Measurements from ENCODE around the gene TRPC4AP. TPM values are rescaled to one million over a fixed set of nuclear protein-coding genes. Genes with fewer than 3 reads are reported as not detected.

The TRPC4AP gene
- total RNA-seq, 1 experiment from 2014 or later: 25.7 TPM

DNA sequence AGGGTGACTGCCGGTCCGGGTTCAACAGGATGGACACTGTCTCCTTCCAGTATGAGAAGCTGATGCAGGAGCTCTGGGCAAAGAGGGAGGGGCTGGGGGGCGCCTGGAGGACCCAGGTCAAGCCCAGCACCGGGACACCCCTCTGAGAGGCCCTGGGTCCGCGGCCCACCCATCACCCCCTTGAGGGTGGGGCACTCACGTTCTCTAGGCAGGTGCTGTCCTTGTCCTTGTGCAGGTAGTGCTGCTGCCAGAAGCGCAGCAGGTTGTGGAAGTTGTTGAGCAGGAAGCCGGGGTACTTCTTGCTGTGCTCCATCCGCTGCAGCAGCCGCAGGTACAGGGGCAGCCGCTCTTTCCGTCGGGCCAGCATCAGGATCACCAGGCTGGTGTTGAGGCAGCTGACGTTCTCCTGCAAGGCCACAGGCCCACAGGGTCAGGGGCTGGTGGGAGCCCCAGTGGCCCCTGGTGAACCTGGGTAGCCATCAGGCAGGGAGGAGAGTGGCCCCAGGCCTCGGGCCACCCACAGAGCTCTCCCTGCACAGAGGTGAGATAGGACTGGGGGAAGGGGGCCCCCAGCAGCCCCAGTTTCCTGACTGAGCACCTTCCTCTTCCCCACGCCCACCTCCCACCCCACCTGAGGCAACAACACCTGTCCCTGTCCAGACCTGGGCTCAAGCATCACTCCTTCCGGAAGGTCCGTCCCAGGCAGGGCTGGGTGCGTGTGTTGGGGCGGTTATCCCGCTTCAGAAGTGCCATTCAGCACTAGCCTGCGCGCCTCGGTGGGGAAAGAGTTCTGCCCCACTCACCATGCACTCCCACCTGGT is 89.2 kb downstream of the TRPC4AP start:
- no peak for DNase-seq (ENCODE audit: low read depth)

DNA sequence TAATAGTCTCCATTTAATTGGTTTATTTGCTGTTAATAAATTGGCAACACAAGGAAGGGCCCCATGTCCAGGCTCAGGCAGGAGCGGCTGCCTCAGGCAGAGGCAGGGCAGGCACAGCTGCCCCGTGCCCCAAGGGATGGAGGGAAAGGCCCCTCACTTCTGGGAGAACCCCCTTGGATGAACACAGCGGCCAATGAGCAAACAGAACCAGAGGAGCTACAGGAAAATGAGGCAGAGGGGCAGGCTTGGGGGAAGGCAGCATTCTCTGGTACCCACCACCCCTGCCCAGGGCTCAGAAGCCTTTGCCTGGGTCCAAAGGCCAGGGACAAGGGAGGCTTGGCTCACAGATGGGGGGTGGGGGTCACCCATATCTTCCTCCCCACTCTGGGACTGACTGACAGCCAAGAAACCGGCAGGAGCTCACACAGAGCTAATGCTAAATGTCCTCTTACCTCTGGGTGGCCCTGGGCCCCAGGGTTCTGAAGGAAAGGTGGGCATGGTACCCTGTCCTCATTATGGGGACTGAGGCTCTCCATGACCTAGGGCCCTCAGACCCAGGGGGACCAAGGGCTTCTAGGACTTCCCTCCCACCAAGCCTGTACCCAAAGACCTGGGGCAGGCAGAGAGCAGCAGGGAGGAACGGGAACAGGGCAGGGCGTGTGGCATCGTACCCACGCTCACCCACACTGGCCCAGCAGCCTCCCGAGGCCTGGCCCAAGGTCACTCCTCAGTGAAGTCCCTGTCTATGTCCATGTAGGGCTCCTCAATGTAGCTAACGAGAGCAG is 90.0 kb downstream of the TRPC4AP start:
- no peak for DNase-seq (ENCODE audit: low read depth)

DNA sequence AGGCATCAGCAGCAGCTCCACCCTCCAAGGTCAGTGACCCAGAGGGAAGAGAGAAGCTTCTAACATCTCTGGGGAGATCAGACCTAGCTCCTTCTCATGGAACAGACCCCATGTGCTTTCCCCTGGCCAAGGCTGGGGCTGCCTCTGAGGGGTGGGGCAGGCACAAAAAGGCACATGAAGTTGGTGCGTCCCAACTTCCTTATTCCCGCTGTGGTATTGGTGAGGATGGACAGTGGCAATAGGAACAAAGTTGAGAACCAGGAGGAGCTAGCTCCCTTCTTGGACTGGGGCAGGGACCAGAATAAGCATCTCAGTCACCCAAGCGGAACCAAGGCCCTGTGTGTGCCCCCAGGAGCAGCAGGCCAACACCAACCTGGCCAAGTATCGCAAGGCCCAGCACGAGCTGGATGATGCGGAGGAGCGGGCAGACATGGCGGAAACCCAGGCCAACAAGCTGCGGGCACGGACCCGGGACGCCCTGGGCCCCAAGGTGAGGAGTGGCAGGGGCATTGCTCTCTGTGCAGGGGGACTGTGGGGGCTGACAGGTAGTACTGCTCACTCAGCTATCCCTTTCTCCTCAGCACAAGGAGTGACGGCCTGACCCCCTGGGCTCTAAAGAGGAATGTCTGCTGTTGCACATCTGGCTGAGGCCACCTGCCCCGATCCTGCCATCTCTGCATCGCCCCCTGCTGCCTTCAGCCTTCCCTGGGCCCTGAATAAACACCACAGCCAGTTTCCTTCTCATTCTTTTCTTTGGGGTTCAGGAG is 90.8 kb downstream of the TRPC4AP start:
- no peak for DNase-seq (ENCODE audit: low read depth)

DNA sequence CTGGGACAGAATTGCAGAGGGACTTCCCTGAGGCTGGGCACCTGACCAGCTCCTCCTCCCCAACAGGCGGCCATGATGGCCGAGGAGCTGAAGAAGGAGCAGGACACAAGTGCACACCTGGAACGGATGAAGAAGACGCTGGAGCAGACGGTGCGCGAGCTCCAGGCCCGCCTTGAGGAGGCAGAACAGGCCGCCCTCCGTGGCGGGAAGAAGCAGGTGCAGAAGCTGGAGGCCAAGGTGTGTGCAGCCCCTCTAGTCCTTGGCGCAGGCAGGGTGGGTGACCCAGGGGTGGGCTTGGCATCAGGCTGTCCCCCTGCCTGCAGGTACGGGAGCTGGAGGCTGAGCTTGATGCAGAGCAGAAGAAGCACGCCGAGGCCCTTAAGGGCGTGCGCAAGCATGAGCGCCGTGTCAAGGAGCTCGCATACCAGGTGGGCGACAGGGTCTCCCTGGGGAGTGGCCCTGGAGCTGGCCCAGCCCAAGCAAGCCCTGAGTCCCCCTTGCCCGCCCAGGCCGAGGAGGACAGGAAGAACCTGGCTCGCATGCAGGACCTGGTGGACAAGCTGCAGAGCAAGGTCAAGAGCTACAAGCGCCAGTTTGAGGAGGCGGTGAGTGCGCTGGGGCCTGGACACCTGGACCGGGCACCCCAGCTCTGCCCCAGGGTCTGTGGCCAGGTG is 91.5 kb downstream of the TRPC4AP start:
- DNase-seq (ENCODE audit: low read depth): no peak

DNA sequence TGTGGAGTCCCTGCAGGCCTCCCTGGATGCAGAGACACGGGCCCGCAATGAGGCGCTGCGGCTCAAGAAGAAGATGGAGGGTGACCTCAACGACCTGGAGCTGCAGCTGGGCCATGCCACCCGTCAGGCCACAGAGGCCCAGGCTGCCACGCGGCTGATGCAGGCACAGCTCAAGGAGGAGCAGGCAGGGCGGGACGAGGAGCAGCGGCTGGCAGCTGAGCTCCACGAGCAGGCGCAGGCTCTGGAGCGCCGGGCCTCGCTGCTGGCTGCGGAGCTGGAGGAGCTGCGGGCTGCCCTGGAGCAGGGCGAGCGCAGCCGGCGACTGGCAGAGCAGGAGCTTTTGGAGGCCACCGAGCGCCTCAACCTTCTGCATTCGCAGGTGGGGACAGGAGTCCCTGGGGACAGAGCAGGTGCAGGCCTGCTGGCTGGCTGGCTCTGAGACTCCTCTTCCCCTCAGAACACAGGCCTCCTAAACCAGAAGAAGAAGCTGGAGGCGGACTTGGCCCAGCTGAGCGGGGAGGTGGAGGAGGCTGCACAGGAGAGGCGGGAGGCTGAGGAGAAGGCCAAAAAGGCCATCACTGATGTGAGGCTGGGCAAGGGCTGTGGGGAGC is 92.2 kb downstream of the TRPC4AP start:
- DNase-seq (ENCODE audit: low read depth): no peak

DNA sequence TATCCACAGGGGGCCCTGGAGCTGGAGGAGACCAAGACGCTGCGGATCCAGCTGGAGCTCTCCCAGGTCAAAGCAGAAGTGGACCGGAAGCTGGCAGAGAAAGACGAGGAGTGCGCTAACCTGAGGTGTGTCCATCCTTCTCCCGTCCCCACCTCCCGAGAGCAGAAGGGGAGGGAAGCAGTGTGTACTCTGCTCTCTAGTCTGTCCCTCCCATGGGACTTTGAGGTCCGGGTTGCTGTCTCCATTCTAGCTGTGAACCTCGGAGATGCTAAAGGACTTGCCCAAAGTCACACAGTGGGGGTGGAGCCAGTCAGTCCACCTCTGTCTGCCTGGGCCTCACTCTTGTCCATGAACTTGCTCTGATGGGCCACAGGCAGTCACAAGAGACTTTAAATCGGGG is 92.8 kb downstream of the TRPC4AP start:
- DNase-seq (ENCODE audit: low read depth): no peak

DNA sequence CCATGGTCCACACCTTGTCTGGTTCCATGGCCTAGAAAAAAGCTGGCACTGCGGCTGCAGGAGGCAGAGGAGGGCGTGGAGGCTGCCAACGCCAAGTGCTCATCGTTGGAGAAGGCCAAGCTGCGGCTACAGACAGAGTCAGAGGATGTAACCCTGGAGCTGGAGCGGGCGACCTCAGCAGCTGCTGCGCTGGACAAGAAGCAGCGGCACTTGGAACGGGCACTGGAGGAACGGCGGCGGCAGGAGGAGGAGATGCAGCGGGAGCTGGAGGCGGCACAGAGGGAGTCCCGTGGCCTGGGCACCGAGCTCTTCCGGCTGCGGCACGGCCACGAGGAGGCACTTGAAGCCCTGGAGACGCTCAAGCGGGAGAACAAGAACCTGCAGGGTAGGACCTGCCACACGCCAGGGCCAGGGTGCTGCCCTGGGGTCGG is 93.6 kb downstream of the TRPC4AP start:
- no peak for DNase-seq (ENCODE audit: low read depth)

DNA sequence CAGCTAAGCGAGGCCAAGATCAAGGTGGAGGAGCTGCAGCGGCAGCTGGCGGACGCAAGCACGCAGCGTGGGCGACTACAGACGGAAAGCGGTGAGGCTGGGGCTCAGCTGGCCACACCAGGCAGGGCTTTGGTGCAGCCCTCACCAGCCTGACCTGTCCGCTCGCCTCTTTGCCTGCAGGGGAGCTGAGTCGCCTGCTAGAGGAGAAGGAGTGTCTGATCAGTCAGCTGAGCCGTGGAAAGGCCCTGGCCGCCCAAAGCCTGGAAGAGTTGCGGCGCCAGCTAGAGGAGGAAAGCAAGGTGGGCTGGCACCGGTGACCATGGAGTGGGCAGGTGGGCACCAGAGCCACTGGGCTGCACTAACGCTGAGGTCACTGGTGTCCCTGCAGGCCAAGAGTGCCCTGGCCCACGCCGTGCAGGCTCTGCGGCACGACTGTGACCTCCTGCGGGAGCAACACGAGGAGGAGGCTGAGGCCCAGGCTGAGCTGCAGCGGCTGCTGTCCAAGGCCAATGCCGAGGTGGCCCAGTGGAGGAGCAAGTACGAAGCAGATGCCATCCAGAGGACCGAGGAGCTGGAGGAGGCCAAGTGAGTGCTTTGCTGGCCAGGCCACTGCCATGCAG is 94.2 kb downstream of the TRPC4AP start:
- DNase-seq (ENCODE audit: low read depth): no peak

DNA sequence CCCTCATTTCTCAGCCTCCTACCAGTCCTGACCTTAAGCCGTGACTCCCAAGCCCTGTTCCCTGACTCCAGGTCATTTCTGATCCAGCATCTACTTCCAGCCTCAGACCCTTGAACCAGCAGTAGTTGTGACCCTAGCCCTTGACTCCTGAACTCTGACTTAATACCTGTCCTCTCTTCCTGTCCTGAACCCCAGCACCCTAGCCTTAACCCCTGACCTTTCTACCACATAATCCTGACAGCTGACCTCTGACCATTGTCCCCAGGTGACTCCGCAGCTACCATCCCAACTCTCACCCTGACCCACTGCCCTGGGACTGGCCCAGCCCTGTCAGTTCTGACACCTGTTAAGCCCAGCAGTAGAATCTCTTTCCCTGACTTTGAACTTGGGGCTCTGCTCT is 94.8 kb downstream of the TRPC4AP start:
- no peak for DNase-seq (ENCODE audit: low read depth)

DNA sequence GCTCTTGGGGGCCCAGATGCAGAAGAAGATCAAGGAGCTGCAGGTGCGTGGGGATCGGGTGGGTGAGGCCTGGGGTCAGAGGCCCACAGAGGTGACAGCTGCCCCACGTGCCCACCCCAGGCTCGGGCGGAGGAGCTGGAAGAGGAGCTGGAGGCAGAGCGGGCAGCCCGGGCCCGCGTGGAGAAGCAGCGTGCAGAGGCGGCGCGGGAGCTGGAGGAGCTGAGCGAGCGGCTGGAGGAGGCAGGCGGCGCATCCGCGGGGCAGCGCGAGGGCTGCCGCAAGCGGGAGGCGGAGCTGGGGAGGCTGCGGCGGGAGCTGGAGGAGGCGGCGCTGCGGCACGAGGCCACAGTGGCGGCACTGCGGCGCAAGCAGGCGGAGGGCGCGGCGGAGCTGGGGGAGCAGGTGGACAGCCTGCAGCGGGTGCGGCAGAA is 95.5 kb downstream of the TRPC4AP start:
- no peak for DNase-seq (ENCODE audit: low read depth)

DNA sequence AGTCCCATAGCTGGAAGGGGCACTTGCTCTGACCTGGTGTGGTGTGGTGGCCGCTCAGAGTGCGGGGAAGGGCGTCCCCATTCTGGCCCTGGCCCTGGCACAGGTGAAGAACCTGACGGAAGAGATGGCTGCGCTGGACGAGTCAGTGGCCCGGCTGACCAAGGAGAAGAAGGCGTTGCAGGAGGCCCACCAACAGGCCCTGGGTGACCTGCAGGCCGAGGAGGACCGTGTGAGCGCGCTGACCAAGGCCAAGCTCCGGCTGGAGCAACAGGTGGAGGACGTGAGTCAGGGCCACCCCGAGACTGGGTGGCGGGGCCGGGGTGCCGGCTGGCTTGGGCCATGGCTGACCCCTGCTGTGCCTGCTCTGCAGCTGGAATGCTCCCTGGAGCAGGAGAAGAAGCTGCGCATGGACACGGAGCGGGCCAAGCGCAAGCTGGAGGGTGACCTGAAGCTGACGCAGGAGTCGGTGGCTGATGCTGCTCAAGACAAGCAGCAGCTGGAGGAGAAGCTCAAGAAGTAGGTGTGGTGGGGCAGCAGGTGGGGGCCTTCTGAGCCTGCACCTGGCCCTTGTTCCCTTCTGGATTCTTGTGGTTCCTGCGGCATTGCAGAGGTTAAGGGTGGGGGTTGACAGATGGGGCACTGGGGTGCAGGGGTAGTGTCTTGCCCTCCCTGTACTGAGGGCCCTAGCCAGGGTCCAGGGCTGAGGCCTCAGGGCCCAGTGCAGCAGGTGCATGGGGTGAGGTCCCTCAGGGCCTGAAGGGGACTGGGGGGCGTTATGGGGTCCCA is 96.2 kb downstream of the TRPC4AP start:
- no peak for DNase-seq (ENCODE audit: low read depth)

DNA sequence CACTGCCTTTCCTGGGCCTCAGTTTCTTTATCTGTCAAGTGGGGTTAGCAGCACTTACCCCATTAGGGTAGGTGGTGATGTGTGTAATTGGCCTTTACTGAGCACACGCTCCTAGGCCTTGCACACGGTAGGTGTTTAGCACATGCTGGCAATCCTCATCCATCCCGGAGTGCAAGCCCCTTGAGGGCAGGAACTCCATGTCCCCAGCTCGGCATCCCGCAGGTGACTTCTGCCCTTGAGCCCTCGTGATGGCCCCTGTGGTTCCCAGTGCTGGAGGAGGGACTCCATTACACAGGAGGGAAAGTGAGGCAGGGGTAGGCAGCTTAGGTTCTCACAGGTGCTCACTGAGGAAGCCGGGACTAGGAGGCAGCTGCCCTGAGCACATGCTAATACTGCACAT is 96.9 kb downstream of the TRPC4AP start:
- no peak for DNase-seq (ENCODE audit: low read depth)

DNA sequence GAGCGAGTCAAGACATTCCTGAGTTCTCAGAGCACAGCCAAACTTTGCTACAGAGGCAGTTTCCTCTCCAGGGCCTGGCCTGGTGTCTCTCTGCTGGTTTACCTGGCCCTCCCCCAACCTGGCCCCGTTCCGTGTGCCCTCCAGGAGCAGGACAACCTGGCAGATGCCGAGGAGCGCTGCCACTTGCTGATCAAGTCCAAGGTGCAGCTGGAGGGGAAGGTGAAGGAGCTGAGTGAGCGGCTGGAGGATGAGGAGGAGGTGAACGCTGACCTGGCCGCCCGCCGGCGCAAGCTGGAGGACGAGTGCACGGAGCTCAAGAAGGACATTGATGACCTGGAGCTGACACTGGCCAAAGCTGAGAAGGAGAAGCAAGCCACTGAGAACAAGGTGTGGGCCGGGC is 97.4 kb downstream of the TRPC4AP start:
- no peak for DNase-seq (ENCODE audit: low read depth)

DNA sequence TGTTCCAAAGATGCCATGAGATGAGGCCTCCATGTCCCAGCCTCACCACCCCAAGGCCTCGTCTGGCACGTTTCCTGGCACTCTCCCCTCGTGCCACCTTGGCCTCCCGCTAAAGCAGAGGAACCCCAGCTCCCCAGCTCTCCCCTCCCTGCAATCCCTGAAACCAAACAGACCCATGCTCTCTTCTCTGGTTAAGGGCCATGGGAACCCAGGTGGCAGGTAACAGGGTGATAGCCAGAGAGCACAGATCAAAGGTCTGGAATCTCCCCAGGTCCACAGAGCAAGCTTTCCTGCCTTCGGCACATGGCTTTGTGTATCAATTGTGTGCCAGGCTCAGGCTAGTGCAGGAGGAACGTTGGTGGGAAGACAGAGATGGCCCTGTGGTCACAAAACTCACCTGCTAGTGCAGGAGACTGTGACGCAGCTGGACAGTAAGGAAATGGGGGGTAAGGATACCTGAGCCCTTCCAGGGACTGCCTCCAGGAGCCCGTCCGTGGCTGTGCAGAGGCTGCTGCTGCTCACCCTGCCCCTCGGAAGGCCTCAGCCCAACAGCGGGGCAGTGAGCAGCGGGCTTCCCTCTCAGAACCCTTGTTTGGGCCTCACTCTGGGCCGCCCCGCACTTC is 98.0 kb downstream of the TRPC4AP start:
- DNase-seq (ENCODE audit: low read depth): no peak

DNA sequence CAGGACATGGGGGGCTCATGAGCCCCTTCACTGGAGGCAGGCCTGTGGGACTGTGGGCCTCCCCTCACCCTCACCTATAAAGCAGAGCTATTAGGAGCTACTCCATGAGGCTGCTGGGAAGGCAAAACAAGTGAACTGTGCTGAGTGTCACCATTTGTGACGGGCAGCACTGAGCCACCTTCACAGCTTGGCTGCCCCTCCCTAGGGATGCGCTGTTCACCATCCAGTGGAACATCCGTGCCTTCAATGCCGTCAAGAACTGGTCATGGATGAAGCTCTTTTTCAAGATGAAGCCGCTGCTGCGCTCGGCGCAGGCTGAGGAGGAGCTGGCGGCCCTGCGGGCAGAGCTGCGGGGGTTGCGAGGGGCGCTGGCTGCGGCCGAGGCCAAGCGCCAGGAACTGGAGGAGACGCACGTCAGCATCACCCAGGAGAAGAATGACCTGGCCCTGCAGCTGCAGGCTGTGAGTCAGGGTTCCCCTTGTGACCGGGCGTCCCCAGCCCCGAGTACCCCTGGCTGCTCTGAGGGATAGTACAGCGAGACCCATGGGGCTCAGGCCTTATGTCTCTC is 98.6 kb downstream of the TRPC4AP start:
- no peak for DNase-seq (ENCODE audit: low read depth)

DNA sequence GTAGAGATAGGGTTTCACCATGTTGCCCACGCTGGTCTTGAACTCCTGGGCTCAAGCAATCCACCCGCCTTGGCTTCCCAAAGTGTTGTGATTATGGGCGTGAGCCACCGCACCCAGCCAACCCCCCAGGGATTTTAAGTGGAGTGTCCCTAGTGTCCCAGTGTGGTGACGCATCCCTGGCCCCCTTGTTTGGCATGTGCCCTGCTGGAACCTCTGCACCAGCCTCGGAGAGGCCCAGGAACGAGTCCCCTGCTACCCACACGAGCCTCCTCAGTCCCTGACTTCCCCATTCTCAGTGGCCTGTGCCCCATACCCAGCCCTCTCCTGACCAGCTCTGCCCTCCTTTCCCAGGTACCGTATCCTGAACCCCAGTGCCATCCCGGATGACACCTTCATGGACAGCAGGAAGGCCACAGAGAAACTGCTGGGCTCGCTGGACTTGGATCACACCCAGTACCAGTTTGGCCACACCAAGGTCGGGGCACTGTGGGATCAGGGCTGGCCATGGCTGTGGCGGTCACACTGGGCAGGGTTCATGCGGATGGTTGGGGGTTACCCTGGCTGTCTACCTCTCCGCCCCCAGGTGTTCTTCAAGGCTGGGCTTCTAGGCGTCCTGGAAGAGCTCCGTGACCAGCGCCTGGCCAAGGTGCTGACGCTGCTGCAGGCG is 99.7 kb downstream of the TRPC4AP start:
- no peak for DNase-seq (ENCODE audit: low read depth)

DNA sequence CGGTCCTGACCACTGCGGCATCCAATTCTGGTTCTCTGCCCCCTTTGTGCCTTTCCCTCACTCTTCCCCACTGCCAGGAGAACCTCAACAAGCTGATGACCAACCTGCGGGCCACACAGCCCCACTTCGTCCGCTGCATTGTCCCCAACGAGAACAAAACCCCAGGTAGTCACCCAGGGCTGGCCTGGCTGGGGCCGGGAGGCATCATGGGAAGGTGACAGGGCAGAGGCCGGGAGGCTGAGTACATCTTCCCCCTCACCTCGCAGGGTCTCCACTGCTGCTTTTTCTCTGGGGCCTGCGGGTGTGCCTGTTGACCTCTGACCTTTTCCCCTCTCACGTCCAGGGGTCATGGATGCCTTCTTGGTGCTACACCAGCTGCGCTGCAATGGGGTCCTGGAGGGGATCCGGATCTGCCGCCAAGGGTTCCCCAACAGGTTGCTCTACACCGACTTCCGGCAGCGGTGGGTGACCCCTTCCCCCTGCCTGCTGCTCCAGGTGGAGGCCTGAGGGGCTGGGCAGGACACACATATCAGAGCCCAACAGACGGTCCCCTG is 101.9 kb downstream of the TRPC4AP start:
- no peak for DNase-seq (ENCODE audit: low read depth)

DNA sequence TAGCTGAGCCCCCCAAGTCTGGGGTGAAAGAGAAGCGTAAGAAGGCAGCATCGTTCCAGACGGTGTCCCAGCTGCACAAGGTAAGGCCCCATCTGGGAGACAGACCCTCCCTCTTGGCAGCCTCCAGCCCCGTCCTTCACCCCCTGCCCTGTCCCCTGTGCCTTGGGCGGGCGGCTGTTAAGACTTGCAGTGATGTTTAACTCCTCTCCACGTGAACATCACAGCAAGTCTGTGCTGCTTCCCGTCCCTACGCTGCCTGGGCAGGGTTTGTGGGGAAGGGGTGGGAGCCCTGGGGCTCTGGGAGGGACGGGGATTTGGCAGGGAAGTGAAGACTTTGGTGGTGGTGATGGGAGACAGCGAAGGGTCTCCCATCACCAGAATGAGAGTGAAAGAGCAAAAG is 102.4 kb downstream of the TRPC4AP start:
- DNase-seq (ENCODE audit: low read depth): no peak

Measured in Daoy (cell line).